Middle frontal gyrus (tissue), 1 donor: ENCODE measurements around the gene ARHGAP21.

ENCODE experiments used
- DNase-seq: peaks from one replicate; pipeline ENCODE4 v3.0.0-alpha.2; 2015; ENCODE audit warnings: low spot score; ENCODE audit errors: extremely low spot score

The ARHGAP21 gene

GRCh38 chr10:24542314-24543270 is 181.1 kb downstream of the ARHGAP21 start:
- no peak for DNase-seq

DNA sequence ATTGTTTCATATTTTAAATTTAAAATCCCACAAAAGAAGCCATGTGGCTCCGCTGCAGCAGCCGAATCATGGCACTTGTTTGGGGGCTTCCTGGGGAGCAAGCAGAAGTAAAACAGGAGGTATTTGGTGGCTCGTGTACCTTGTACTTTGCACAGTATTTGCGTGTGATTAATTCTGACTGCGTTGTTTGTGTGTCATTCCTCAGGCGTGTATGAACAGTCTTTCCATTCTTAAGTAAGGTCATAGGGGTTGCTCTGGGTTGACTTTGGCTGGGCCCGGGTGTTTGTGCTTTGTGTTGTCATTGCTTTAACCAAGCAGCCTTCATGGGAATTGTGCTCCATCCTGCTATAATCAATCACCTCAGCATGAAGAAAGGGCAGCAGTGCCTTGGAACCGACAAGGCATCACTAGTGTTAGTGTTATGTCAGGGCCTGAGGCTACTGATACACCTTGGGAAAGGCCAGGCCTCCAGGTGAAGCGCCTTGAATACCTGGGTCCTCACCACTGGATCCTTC is 182.4 kb downstream of the ARHGAP21 start:
- no peak for DNase-seq

DNA sequence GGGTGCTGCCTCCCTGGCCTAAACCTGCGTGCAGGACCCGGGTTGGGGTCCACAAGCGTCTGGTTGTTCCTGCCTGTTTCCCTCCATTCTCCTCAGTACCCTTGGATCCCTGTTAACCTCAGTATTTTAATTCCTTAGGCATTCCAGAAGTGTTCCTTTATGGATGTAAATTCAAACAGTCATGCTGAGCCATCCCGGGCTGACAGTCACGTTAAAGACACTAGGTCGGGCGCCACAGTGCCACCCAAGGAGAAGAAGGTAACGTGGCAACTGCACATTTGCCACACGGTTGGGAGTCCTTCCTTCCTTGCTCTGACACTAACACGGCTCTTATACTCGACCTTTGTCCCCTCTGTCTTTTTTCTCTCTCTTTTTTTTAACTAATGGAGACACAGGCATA is 187.1 kb downstream of the ARHGAP21 start:
- DNase-seq = no peak

DNA sequence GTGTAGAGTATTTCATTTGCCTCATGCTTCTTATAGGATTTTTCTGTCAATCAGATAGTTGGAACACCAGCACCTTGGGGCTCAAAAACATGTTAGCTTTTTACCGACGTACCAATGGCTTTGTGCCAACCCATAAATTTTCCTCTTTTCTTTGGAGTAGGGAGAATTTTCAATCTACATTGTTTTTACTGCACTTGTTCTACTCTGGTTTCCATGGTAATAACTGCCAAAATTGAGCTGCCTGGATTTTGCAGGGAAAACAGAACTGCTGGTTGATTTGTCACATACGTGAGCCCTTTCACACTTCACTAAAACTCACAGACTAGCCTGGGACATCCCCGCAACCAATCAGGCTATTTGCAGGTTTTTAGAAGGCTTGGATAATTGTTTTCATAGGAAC is 189.7 kb downstream of the ARHGAP21 start:
- DNase-seq = no peak
